Endothelial cell of umbilical vein (primary cell): ENCODE results near the gene BRSK2. TPM values are rescaled to one million over a fixed set of nuclear protein-coding genes. Genes with fewer than 3 reads are reported as not detected.

Experiments used
- BruUV-seq: library from RNA; stranded (reverse); fragments of 400-500 nt; replicated peaks from 2 replicates; lab custom pipeline; 2021; lab: Mats Ljungman, UMichigan
- CTCF ChIA-PET: fragments of 300-600, 350-600 bp; sonication (Branson Sonifier 250); formaldehyde crosslinking; loops from one replicate; lab custom pipeline; 2021; ENCODE audit warnings: antibody characterized with exemption, inconsistent platforms; lab: Charles Lee
- POLR2A ChIA-PET: fragments of 300-600, 350-600 bp; sonication (Branson Sonifier 250); formaldehyde crosslinking; loops from one replicate; lab custom pipeline; 2021; ENCODE audit warnings: antibody characterized with exemption, inconsistent platforms; lab: Charles Lee
- DNase-seq: peaks from one replicate; pipeline ENCODE4 v3.0.0-alpha.2; 2011; ENCODE audit warnings: low read depth, low spot score
- FAIRE-seq: peaks from 2 replicates; lab custom pipeline; 2011; peaks lifted over from hg19 to GRCh38; lab: Jason Lieb, UNC
- H2AFZ ChIP-seq: 2 replicates; pipeline ENCODE4 v1.6.0; 2012; ENCODE audit warnings: low read depth, low read length, control low read depth, inconsistent platforms
- H3K27ac ChIP-seq: 2 replicates; pipeline ENCODE4 v1.5.1; 2011; ENCODE audit warnings: low read depth, mild to moderate bottlenecking, control low read depth, low read length, moderate library complexity; ENCODE audit not compliant: insufficient read depth
- H3K27me3 ChIP-seq, 2 experiments: 2 replicates each; pipeline versions ENCODE4 v1.6.0 to v1.6.1; 2011; ENCODE audit warnings: low read length in 2 of 2, mixed read lengths in 1 of 2; ENCODE audit not compliant: control insufficient read depth in 2 of 2, insufficient read depth in 2 of 2
- H3K36me3 ChIP-seq, 2 experiments: 2 replicates in 1 of 2; 3 replicates in 1 of 2; pipeline ENCODE4 v1.5.1; 2011; ENCODE audit warnings: low read length in 2 of 2, mild to moderate bottlenecking in 1 of 2, moderate library complexity in 1 of 2; ENCODE audit not compliant: control insufficient read depth in 2 of 2, insufficient read depth in 2 of 2; ENCODE audit errors: extremely low read depth in 1 of 2
- H3K4me1 ChIP-seq: 3 replicates; pipeline ENCODE4 v1.5.1; 2011; ENCODE audit warnings: mild to moderate bottlenecking, low read length; ENCODE audit not compliant: control insufficient read depth, insufficient read depth; ENCODE audit errors: extremely low read depth
- H3K4me2 ChIP-seq: 2 replicates; pipeline ENCODE4 v1.6.1; 2011; ENCODE audit warnings: low read length, control low read depth, mixed read lengths; ENCODE audit not compliant: insufficient read depth
- H3K4me3 ChIP-seq, 3 experiments: fragments of 200-600 bp in 1 of 3; sonication (generic), shearing (Covaris generic) in 1 of 3; replicated peaks in 1 of 3; 2 replicates each; pipeline ENCODE4 v1.5.1; 2011 to 2016; ENCODE audit warnings: control low read depth in 3 of 3, low read length in 3 of 3, mild to moderate bottlenecking in 2 of 3, inconsistent platforms in 1 of 3, low read depth in 1 of 3, moderate library complexity in 1 of 3; ENCODE audit not compliant: insufficient read depth in 1 of 3
- H3K79me2 ChIP-seq: 2 replicates; pipeline ENCODE4 v1.6.0; 2012; ENCODE audit warnings: low read length, inconsistent platforms; ENCODE audit not compliant: control insufficient read depth, insufficient read depth
- H3K9ac ChIP-seq: replicated peaks from 2 replicates; pipeline ENCODE3; 2011; ENCODE audit warnings: low read length, control low read depth; ENCODE audit not compliant: insufficient read depth; ENCODE audit errors: extremely low read depth
- H3K9me1 ChIP-seq: replicated peaks from 3 replicates; pipeline ENCODE4 v1.6.0; 2011; ENCODE audit warnings: mild to moderate bottlenecking, low read length; ENCODE audit not compliant: control insufficient read depth, insufficient read depth; ENCODE audit errors: extremely low read depth
- H3K9me3 ChIP-seq: replicated peaks from 2 replicates; pipeline ENCODE4 v1.5.1; 2012; ENCODE audit warnings: low read length, inconsistent platforms; ENCODE audit not compliant: control insufficient read depth, insufficient read depth
- H4K20me1 ChIP-seq: replicated peaks from 2 replicates; pipeline ENCODE3; 2011; ENCODE audit warnings: mild to moderate bottlenecking, low read length; ENCODE audit not compliant: control insufficient read depth, insufficient read depth; ENCODE audit errors: extremely low read depth
- EZH2 ChIP-seq: IDR thresholded peaks from 2 replicates; pipeline ENCODE4 v1.6.1; 2012; ENCODE audit warnings: borderline replicate concordance, low read depth, mild to moderate bottlenecking, moderate library complexity, low read length, inconsistent platforms; ENCODE audit not compliant: severe bottlenecking
- FOS ChIP-seq: IDR thresholded peaks from 2 replicates; pipeline ENCODE4 v1.6.1; 2011; ENCODE audit warnings: mild to moderate bottlenecking, low read length, moderate library complexity, borderline replicate concordance; ENCODE audit not compliant: insufficient read depth
- GATA2 ChIP-seq: IDR thresholded peaks from 2 replicates; pipeline ENCODE4 v1.7.0; 2011; ENCODE audit warnings: low read depth, mild to moderate bottlenecking, moderate library complexity, mixed read lengths, low read length; ENCODE audit not compliant: insufficient read length, insufficient read depth
- JUN ChIP-seq: IDR thresholded peaks from 2 replicates; pipeline ENCODE4 v1.6.1; 2011; ENCODE audit warnings: borderline replicate concordance, low read depth; ENCODE audit not compliant: insufficient read length, insufficient read depth
- MAX ChIP-seq: IDR thresholded peaks from 2 replicates; pipeline ENCODE4 v1.6.1; 2011; ENCODE audit not compliant: insufficient read depth, insufficient read length
- MYC ChIP-seq: IDR thresholded peaks from one replicate; pipeline ENCODE4 v1.6.1; 2011; ENCODE audit warnings: mild to moderate bottlenecking, low read depth, low read length
- POLR2A ChIP-seq: IDR thresholded peaks from 2 replicates; pipeline ENCODE4 v1.6.1; 2012; ENCODE audit warnings: low read depth, mild to moderate bottlenecking, control low read depth, low read length
- POLR2AphosphoS5 ChIP-seq: IDR thresholded peaks from 2 replicates; pipeline ENCODE4 v1.6.1; 2012; ENCODE audit warnings: low read depth, mild to moderate bottlenecking, control low read depth, low read length, moderate library complexity; ENCODE audit not compliant: insufficient read depth
- dilution Hi-C: fragments of 300-500 bp; cut with MboI; formaldehyde crosslinking; loops from one replicate; pipeline ENCODE4 v1.15.0; 2019; ENCODE audit warnings: low sequenced_read_pairs; ENCODE audit not compliant: extremely low pct_ligation_motif_present
- intact Hi-C: fragments of 100-400 bp; cut with micrococcal nuclease; formaldehyde crosslinking; loops from one replicate; pipeline ENCODE4 v1.10.0; 2022
- polyA plus RNA-seq, 4 experiments: library from polyadenylated mRNA; depleted of rRNA in 3 of 4; stranded (reverse) in 3 of 4; unstranded in 1 of 4; fragments of >200 nt; gene quantifications; 2 replicates each; pipeline versions ENCODE4 v1.2.1 to v1.2.3, GENCODE V29; 2011 to 2012; ENCODE audit warnings: missing spikeins in 1 of 4
- total RNA-seq: library from RNA; stranded (reverse); gene quantifications from 2 replicates; pipeline ENCODE4 v1.2.3, GENCODE V29; 2021
- TF ChIP-seq, protein P1 (sequence below), 2 donors: IDR thresholded peaks; 1 replicate in 1 of 2; 2 replicates in 1 of 2; pipeline ENCODE4 v1.5.1; 2011; ENCODE audit warnings: low read length in 2 of 2, mild to moderate bottlenecking in 2 of 2, moderate library complexity in 2 of 2, control low read depth in 1 of 2, inconsistent platforms in 1 of 2, low read depth in 1 of 2; ENCODE audit not compliant: insufficient read depth in 1 of 2; ENCODE audit errors: extremely low read depth in 1 of 2

The BRSK2 gene
- total and polyA plus RNA-seq, 2 donors (not counting 3 experiments of a cell fraction or from before 2014, with no cell fraction given), result 0.08 to 0.20 TPM

DNA sequence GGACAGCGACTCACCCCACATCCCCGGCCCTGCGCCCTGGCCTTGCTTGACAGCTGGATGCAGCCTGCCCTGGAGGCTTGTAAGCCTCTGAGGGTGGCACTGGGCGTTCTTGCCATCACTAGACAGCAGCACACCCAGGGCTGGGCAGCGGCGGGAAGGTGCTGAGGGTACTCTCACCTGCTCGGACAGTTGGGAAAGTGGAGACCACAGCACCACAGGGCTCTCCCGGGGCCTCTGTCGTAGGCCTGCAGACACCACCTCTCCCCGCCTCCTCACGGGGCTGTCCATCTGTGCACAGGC is 18.8 kb upstream of the BRSK2 start:
- intact Hi-C loops (no loop called here), dilution Hi-C loops (no loop called here)
- BruUV-seq, result no TSS peak
- no peak for TF ChIP-seq POLR2AphosphoS5
- TF ChIP-seq GATA2, result no peak
- TF ChIP-seq MYC, result no peak
- TF ChIP-seq JUN, result no peak
- no peak for TF ChIP-seq FOS
- TF ChIP-seq, protein P1, sequence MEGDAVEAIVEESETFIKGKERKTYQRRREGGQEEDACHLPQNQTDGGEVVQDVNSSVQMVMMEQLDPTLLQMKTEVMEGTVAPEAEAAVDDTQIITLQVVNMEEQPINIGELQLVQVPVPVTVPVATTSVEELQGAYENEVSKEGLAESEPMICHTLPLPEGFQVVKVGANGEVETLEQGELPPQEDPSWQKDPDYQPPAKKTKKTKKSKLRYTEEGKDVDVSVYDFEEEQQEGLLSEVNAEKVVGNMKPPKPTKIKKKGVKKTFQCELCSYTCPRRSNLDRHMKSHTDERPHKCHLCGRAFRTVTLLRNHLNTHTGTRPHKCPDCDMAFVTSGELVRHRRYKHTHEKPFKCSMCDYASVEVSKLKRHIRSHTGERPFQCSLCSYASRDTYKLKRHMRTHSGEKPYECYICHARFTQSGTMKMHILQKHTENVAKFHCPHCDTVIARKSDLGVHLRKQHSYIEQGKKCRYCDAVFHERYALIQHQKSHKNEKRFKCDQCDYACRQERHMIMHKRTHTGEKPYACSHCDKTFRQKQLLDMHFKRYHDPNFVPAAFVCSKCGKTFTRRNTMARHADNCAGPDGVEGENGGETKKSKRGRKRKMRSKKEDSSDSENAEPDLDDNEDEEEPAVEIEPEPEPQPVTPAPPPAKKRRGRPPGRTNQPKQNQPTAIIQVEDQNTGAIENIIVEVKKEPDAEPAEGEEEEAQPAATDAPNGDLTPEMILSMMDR (IDR thresholded peaks at IDR 0.05; ENCODE audit: extremely low read depth in 1 of 2, insufficient read depth in 1 of 2, low read depth in 1 of 2, low read length in 2 of 2), result no peak
- no peak for TF ChIP-seq MAX
- TF ChIP-seq POLR2A, result no peak
- no peak for TF ChIP-seq EZH2
- Histone ChIP-seq H3K9me1 (no peaks in the 10 kb centered on the region), H3K9me3 (no peaks in the 10 kb centered on the region), H3K27ac (no peak overlapping the region), H3K4me3 (no peak overlapping the region), H3K4me2 (no peak overlapping the region), H3K4me1 (no peaks in the 10 kb centered on the region), H4K20me1 (no peaks in the 10 kb centered on the region), H3K36me3 (no peaks in the 10 kb centered on the region), H3K9ac (no peak overlapping the region), H3K27me3 (no peaks in the 10 kb centered on the region), H2AFZ (no peak overlapping the region), H3K79me2 (no peaks in the 10 kb centered on the region)
- DNase-seq (no peak), FAIRE-seq (no peak)
- ChIA-PET POLR2A (no interaction called here), CTCF (no interaction called here)
